Activated CD4-positive, alpha-beta T cell treated with anti-CD3 and anti-CD28 coated beads, Interleukin-2, amount 50 U/mL, for 4 hours (primary cell): ENCODE data around the gene SAP30BP.

Experiments used
- DNase-seq, 2 experiments: peaks; one replicate each; pipeline ENCODE4 v3.0.0-alpha.2; 2020

SAP30BP gene

GRCh38 chr17:75722542-75723095 is 55.5 kb downstream of the SAP30BP start:
- no peak for DNase-seq

DNA sequence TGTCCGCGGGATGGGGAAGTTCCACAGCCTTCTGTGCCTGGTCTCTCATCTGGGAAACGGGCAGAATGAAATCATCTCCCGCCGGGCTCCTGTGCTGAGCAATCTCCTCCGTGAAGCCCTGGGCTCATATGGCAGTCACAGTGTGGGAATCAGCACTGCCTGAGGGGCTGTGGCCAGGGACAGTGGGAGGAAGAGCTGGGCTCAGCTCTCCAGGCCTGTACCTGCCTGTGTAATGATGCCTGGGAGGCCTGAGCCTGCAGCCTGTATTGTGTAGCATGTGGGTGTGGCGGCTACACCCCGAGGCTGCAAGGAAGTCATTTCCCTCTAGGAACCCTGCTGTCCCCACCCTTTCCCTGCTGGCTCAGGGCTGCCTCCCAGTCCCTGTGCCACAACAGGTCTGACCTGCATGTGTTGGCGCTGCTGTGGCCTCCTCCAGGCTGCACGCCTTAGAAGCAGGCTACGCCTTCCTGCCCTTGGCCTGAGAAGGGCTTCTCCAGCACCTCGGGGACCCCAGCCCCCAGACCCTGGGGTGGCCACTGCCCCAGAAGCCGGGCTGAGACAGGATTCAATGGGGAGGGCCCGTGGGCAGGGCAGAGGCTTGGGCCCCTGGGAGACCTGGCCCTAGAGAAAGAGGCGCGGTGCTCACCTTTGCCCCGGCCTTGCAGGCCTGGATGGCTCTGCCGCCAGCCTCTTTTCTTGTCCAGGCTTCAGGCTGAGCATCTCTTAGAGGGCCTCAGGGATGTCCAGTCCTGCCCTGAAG is 56.2 kb downstream of the SAP30BP start:
- no peak for DNase-seq

- no peak for DNase-seq
Measured at GRCh38 chr17:75724016-75725003, 57.2 kb downstream of the SAP30BP start.

DNA sequence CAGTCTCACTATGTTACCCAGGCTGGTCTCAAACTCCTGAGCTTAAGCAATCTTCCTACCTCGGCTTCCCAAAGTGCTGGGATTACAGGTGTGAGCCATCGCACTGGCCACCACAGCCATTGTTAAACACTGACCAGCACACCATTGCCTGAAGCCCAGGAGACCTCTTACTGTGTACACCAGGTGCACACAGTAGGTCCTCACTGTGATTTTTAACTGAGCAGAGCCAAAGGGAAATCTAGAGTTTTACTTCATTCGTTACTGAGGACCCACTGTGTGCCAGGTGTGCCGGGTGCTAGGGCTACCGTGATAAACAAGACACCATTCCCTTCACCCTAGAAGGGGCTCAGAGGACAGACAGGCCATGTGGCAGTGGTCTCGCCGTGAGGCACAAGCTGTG is 58.4 kb downstream of the SAP30BP start:
- no peak for DNase-seq

DNA sequence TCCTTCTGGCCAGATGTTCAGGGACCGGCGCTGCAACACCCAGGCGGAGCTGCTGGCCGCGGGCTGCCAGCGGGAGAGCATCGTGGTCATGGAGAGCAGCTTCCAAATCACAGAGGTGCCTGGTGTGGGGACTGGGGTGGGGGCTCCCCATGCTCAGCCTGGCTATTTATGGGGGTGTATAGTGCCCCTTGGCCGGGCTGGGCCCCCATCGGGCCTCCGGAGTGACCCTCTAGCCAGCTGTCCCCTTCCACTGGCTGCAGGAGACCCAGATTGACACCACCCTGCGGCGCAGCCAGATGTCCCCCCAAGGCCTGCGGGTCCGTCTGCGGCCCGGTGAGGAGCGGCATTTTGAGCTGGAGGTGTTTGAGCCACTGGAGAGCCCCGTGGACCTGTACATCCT is 60.3 kb downstream of the SAP30BP start:
- no peak for DNase-seq

- no peak for DNase-seq
Measured at GRCh38 chr17:75729351-75729750, 62.2 kb downstream of the SAP30BP start.

- no peak for DNase-seq
Measured at GRCh38 chr17:75730065-75730464, 62.9 kb downstream of the SAP30BP start.

DNA sequence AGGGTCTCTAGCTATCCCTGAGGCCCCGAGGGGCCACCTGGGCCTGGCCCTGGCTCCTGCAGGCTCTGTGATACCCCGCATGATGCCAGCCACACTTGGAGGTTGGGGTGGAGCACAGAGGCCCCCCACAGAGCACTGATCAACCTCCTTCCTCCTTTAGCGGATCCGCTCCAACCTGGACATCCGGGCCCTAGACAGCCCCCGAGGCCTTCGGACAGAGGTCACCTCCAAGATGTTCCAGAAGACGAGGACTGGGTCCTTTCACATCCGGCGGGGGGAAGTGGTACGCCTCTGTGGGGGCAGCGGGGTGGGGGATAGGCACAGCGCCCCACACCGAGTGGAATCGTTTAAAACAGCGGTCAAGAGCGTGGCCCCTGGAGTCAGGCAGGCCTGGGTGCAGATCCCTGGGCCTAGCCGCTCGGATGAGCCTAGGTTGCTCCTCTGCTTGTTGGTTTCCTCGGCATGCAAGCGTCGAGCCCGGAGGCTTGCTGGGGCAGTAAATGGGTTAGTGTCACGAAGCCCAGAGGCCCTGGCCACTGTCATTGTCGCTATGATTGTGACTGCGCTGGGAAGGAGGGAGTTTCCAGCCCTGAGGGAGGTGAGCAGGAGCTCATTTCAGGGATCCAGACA is 64.1 kb downstream of the SAP30BP start:
- no peak for DNase-seq

DNA sequence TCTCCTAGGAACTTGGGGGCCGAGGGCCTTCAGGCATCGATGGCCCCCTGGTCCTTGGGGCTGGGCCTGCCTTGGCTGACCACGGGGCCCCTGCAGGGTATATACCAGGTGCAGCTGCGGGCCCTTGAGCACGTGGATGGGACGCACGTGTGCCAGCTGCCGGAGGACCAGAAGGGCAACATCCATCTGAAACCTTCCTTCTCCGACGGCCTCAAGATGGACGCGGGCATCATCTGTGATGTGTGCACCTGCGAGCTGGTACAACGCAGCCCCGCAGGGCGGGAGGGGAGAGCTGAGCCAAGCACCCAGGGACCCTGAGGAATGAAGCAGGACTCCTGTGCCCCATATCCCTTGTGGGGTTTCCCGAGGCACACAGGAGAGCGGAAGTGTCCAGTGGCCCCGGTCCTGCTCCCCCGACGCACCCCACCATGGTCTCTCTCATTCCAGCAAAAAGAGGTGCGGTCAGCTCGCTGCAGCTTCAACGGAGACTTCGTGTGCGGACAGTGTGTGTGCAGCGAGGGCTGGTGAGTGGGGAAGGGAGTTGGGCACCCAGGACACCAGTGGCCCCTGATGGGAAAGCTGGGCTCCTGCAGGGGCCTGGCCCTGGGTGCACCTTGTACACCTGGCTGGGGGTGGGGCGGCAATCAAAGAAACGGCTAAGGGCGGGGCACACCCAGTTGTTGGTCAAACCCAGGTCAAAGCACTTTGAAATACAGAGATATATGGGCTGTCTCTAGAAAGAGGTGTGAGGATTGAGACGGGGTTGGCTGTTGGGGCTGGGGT is 64.8 kb downstream of the SAP30BP start:
- no peak for DNase-seq

- no peak for DNase-seq
Measured at GRCh38 chr17:75733471-75733870, 66.3 kb downstream of the SAP30BP start.

GRCh38 chr17:75734674-75735294 is 67.6 kb downstream of the SAP30BP start:
- no peak for DNase-seq

- DNase-seq, result no peak
Measured at GRCh38 chr17:75736173-75736835, 69.2 kb downstream of the SAP30BP start.

DNA sequence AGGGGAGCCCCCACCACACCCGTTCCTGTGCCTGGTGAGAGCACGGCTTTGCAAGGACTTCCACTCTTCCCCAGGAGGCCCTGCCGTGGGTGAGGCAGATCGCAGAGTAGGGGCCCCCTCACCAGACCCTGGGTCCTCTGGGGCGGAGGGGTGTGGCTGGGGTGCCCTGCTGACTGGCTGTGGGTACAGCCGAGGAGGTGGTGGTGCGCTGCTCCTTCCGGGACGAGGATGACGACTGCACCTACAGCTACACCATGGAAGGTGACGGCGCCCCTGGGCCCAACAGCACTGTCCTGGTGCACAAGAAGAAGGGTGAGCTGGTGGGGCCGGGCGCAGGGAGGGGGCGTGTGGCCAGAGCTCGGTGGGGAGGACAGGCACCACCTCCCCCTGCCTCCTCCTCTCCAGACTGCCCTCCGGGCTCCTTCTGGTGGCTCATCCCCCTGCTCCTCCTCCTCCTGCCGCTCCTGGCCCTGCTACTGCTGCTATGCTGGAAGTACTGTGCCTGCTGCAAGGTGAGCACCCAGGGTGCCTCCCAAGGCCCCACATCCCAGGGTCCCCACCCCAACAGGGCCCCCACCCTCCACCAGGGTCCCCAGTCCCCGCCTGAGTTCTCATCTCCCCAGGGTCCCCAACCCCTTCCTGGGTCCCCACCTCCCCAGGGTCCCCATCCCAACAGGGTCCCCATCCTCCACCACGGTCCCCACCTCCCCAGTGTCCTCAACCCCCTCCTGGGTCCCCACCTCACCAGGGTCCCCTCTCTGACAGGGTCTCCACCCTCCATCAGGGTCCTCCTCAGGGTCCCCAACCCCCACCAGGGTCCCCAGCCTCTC is 70.2 kb downstream of the SAP30BP start:
- DNase-seq, result no peak

DNA sequence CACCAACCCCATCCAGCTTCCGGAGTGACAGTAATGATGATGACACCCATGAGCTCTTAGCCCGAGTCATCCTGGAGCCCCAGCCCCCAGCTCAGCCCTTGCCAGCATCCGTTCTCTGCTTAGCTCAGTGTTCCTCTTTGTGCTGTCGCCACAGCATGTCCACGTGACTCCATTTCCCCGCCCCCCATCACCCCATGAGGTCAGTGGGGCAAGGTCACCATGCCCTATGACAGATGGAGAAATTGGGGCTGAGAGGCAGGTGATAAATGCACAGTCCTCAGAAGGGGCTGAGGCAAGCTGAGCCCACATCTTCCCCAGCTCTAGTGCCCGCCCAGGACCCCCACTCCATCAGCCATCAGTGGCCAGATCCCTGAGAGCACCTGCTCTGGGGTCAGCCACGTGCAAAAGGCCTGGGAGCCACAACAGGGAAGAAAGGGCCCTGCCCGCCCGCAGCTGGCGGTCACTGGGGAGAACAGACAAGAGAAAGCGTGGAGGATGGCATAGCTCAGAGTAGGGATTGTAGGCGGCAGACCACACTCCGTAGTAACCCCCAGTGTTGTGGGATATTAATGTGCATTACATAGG is 71.2 kb downstream of the SAP30BP start:
- no peak for DNase-seq

- no peak for DNase-seq
Measured at GRCh38 chr17:75739174-75739573, 72.0 kb downstream of the SAP30BP start.

- DNase-seq, result no peak
Measured at GRCh38 chr17:75739801-75740200, 72.7 kb downstream of the SAP30BP start.

- DNase-seq, result no peak
Measured at GRCh38 chr17:75740215-75740614, 73.1 kb downstream of the SAP30BP start.

- no peak for DNase-seq
Measured at GRCh38 chr17:75740631-75741077, 73.5 kb downstream of the SAP30BP start.

DNA sequence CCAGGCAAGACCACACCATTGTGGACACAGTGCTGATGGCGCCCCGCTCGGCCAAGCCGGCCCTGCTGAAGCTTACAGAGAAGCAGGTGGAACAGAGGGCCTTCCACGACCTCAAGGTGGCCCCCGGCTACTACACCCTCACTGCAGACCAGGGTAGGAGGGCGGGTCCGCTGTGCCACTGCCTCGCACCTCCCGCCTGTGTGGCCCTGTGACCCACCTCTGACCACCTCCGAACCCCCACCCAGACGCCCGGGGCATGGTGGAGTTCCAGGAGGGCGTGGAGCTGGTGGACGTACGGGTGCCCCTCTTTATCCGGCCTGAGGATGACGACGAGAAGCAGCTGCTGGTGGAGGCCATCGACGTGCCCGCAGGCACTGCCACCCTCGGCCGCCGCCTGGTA is 75.2 kb downstream of the SAP30BP start:
- no peak for DNase-seq
